ENCODE results near the gene COL9A2. TPM values are rescaled to one million over a fixed set of nuclear protein-coding genes. Genes with fewer than 3 reads are reported as not detected.

Gene COL9A2
- total RNA-seq = 0.71 and 1.0 TPM in 2 replicates

DNA sequence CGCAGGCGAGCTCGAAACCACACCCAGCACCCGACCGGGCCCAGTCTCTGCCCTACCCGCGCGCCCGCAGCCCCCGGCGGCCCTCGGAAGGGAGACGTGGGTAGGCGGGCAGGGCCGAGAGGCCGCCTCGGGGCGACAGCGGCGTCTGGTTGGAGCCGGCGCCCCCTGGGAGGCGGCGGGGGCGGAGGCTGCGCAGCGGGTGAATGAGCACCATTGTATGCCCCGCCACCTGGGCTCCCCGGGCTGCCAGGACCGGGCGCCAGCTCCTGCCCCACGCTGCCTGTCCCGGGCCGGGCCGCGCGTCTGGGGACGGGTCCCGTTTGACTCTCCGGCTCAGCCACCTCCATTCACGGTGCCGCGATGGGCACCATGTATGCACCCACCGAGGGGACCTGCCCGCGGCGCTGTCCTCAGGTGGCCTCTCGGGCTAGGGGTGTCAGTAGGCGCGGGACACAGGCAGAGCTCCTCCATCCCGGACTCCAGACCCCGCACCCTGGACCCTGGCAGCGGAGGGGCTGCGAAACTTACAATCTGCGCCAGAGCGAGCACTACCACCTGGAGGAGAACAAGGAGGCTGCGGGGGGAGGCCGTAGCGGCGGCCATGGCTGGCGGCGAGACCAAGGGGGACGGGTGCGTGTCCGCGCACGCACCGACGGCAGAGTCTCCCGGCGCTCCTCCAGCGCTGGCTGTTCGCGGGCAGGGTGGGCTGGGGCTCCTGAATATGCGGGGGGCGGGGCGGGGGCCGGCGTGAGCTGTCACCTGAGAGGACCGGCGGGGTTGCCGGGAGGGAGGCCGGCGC lies at the start of gene COL9A2:
TSS of gene COL9A2 (minus strand) at position 692 of the 799 bp plus-strand sequence. CDS start at position 603, 89 bp downstream.

GRCh38 chr1:40257688-40258444 lies 59.2 kb downstream of the COL9A2 start, which contains the start of gene ZMPSTE24:
ZMPSTE24 (plus strand) TSS chr1:40258236; CDS start chr1:40258272, 36 bp downstream.

Other genes with a start within 250 kb of the COL9A2 start
- 29.7 and 67.5 TPM in 2 replicates for gene PPT1, start 220.0 kb downstream of the COL9A2 start, total RNA-seq
- gene RLF, start 155.9 kb downstream of the COL9A2 start, total RNA-seq = 33.2 and 39.1 TPM in 2 replicates
- gene TMCO2, start 69.3 kb downstream of the COL9A2 start, total RNA-seq = not detected in 2 replicates
- 88.1 and 93.3 TPM in 2 replicates for gene ZMPSTE24, start 59.0 kb downstream of the COL9A2 start, total RNA-seq
- 8.2 and 12.2 TPM in 2 replicates for gene SMAP2, start 56.4 kb upstream of the COL9A2 start, total RNA-seq
- 4.4 and 5.2 TPM in 2 replicates for gene ZFP69B, start 133.2 kb upstream of the COL9A2 start, total RNA-seq
- gene ZFP69, start 160.0 kb upstream of the COL9A2 start, total RNA-seq = 2.4 and 4.6 TPM in 2 replicates
- 4.8 and 8.0 TPM in 2 replicates for gene EXO5, start 191.5 kb upstream of the COL9A2 start, total RNA-seq
- gene ZNF684, start 214.4 kb upstream of the COL9A2 start, total RNA-seq = 1.8 and 2.1 TPM in 2 replicates

Data from nasal cavity respiratory epithelium epithelial cell of viscerocranial mucosa (primary cell).